ENCODE measurements around the gene BMPR1A. TPM values are rescaled to one million over a fixed set of nuclear protein-coding genes. Genes with fewer than 3 reads are reported as not detected.
A peak's percentile ranks its signal among the peaks of the same experiment; 100 is the strongest.

The BMPR1A gene
- total RNA-seq, 4 donors from 2014 or later = 72.7 to 89.5 (median 84.2) TPM

GRCh38 chr10:86958901-86959736 is 202.7 kb downstream of the BMPR1A start:
- no peaks in the 10 kb centered on the region for H3K27me3 ChIP-seq
- intact Hi-C loops (cut with DNase I) = no loop called here
- H3K27ac ChIP-seq = peak overlapping the region; percentile 15 to 85 (median 61)
- TF ChIP-seq CTCF (IDR thresholded peaks at IDR 0.05) = no peak
- TF ChIP-seq POLR2A (IDR thresholded peaks at IDR 0.05) = no peak
- no peaks in the 10 kb centered on the region for H3K36me3 ChIP-seq
- DNase-seq = peak in 1 of 2 donors; percentile 20
- WGBS, 2 donors = 50 to 61% methylated on average over 9 to 13 of the region's 16 CpGs
- H3K4me3 ChIP-seq (replicated peaks in 1 of 3) = peak overlapping the region in 1 of 3 donors; percentile 7
- peaks cover under 1 to 48% of the 10 kb centered on the region in 2 donors for H3K4me1 ChIP-seq
- H3K9me3 ChIP-seq = no peaks in the 10 kb centered on the region

DNA sequence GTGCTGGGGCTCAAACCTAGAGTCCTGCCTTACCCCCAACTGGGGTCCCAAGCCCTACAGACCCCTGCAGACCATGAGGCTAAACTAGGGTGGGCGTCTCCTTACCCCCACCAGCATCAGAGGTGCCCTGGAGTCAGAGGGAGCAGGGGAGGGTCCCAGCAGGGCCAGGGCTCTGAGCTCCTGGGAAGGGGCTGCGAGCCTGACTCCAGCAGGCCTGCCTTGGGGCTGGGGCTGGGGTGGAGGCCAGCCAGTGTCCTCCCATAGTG is 203.3 kb downstream of the BMPR1A start:
- TF ChIP-seq CTCF (IDR thresholded peaks at IDR 0.05) (no peak), POLR2A (IDR thresholded peaks at IDR 0.05) (no peak)
- intact Hi-C loops (cut with DNase I) = loop anchor here (10.0 kb wide), 1 partner anchor 135 kb away; the partner anchor contains the start of genes GLUD1 and SHLD2
- no peak for DNase-seq
- H3K27me3 ChIP-seq = no peaks in the 10 kb centered on the region
- H3K9me3 ChIP-seq = no peaks in the 10 kb centered on the region
- H3K27ac ChIP-seq = peak overlapping the region; percentile 0 to 85 (median 61)
- peaks cover 0 to 43% of the 10 kb centered on the region in 2 donors for H3K4me1 ChIP-seq
- 60 to 100% methylated on average over 1 to 2 of the region's 2 CpGs for WGBS, 2 donors
- H3K36me3 ChIP-seq = no peaks in the 10 kb centered on the region
- no peak overlapping the region for H3K4me3 ChIP-seq (replicated peaks in 1 of 3)

GRCh38 chr10:86960003-86960862 is 203.8 kb downstream of the BMPR1A start:
- Histone ChIP-seq H3K27ac (peak overlapping the region; percentile 0 to 85 (median 61)), H3K9me3 (no peaks in the 10 kb centered on the region), H3K36me3 (no peaks in the 10 kb centered on the region), H3K4me1 (peaks cover 0 to 38% of the 10 kb centered on the region in 2 donors), H3K27me3 (no peaks in the 10 kb centered on the region), H3K4me3 (replicated peaks in 1 of 3) (no peak overlapping the region)
- TF ChIP-seq CTCF (IDR thresholded peaks at IDR 0.05) (peak; percentile 29 to 66 (median 62)), POLR2A (IDR thresholded peaks at IDR 0.05) (no peak)
- WGBS, 2 donors = 68 to 84% methylated on average over 24 to 29 of the region's 37 CpGs
- peak in 1 of 2 donors; percentile 27 for DNase-seq
- intact Hi-C loops (cut with DNase I) = loop anchor here (10.0 kb wide), 1 partner anchor 135 kb away; the partner anchor contains the start of genes GLUD1 and SHLD2

DNA sequence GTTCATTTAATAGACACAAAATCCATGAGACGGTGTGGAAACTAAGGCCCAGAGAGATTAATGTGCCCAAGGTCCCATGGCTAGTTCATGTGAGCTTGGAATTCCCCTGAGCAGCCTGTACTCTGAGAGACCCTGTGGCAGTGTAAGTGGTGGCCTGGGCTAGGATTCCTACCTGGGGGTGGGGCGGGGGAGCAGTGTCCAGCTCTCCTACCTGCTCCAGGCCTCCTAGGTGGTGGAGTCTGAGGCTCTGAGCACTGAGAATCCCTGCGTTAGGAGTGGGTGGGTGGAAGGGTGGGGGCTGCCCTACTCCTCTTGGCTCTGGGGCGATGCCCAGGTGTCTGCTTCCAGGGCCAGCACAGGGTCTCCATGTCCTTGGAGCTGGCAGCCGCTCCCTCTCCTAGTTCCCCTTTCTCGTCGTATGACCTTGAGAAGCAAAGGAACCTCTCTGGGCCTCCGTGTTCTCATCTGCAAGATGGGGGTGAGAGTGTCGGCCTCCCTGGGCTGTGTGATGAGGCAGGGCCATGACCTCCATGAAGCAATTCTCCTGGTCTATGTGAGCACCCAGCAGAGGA is 204.5 kb downstream of the BMPR1A start:
- no peak for DNase-seq
- Histone ChIP-seq H3K9me3 (no peaks in the 10 kb centered on the region), H3K4me3 (replicated peaks in 1 of 3) (no peak overlapping the region), H3K4me1 (peaks cover under 1 to 39% of the 10 kb centered on the region in 2 donors), H3K36me3 (no peaks in the 10 kb centered on the region), H3K27ac (no peak overlapping the region), H3K27me3 (no peaks in the 10 kb centered on the region)
- TF ChIP-seq POLR2A (IDR thresholded peaks at IDR 0.05) (no peak), CTCF (IDR thresholded peaks at IDR 0.05) (no peak)
- WGBS, 2 donors = 88 to 94% methylated on average over 6 to 9 of the region's 9 CpGs
- intact Hi-C loops (cut with DNase I) = loop anchor here (10.0 kb wide), 1 partner anchor 134 kb away; the partner anchor contains the start of genes GLUD1 and SHLD2
